Activated CD4-positive, alpha-beta T cell treated with anti-CD3 and anti-CD28 coated beads, Interleukin-2, amount 50 U/mL, for 1 hour (primary cell): ENCODE results near the gene CUL4A.
"Not testable (repeated sequence)": the region's sequence is repeated elsewhere in the genome, so short reads cannot be mapped to it uniquely, and the experiment has no call there.

Experiments used
- DNase-seq: peaks from one replicate; pipeline ENCODE4 v3.0.0-alpha.2; 2020

Gene CUL4A

DNA sequence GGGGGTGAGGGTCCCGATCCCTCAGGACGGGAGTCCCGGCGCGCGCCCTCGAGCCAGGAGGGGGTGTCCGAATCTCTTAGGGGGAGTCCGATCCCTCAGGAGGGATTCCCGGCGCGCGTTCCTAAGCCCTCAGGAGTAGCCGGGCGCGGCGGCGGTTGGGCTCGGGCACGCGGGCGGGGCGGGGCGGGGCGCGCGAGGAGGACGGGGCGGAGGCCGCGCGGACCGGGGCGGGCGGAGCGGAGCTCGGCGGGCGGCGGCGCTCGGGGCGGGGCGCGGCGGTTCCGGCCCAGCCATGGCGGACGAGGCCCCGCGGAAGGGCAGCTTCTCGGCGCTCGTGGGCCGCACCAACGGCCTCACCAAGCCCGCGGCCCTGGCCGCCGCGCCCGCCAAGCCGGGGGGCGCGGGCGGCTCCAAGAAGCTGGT is at the start of gene CUL4A:
TSS of gene CUL4A (plus strand) at position 278 of the 423 bp plus-strand sequence. CDS start at position 293, 15 bp downstream.
- peak; percentile 68 for DNase-seq

GRCh38 chr13:113159701-113160100 is 49.7 kb upstream of the CUL4A start:
- no peak for DNase-seq

- no peak for DNase-seq
Measured at GRCh38 chr13:113160983-113161382, 48.4 kb upstream of the CUL4A start.

GRCh38 chr13:113161433-113161832 is 48.0 kb upstream of the CUL4A start:
- no peak for DNase-seq

DNA sequence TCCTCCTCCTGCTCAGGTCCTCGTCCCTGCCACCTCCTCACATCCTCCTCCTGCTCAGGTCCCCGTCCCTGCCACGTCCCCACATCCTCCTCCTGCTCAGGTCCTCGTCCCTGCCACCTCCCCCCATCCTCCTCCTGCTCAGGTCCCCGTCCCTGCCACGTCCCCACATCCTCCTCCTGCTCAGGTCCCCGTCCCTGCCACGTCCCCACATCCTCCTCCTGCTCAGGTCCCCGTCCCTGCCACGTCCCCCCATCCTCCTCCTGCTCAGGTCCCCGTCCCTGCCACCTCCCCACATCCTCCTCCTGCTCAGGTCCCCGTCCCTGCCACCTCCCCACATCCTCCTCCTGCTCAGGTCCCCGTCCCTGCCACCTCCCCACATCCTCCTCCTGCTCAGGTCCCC is 47.4 kb upstream of the CUL4A start:
- DNase-seq: not testable (repeated sequence)

- no peak for DNase-seq
Measured at GRCh38 chr13:113162783-113163685, 46.4 kb upstream of the CUL4A start.

- no peak for DNase-seq
Measured at GRCh38 chr13:113164492-113164891, 44.9 kb upstream of the CUL4A start.

DNA sequence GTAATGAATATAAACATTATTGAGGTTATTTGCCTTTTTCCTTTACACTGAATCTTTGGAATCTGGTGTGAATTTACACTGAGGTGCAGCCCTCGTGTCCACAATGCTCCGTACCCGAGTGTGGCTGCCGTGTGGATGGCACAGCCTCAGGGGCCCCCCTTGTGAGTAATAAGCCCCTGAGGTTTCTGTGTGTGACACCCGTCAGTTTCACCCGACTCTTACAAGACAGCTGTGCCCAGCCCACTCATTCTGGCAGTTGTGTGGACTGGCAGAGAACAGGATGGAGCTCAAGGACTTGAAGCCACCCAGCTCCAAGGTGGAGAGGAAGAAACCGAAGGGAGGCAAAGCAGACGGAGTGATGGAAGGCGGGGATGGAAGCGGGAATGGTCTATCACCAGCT is 43.1 kb upstream of the CUL4A start:
- DNase-seq: no peak

DNA sequence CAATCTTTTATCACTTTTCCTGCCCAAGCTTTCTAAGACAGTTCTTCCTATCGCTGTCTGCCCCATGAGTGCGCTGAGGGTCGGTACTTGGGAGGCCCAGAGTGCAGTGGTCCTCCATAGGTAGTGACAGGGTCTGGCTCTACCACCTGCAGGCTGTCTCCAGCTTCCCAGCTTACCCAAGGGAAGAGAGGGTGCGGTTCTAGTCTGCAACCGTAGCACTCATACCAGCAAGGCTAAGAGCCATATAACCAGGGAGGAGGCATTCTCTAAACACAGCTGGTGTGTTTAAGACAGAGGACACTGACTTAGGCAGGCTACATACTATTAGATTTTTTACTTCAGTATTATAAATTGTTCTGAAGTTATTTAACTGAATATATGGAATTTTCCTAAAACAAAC is 42.7 kb upstream of the CUL4A start:
- DNase-seq: no peak

GRCh38 chr13:113167155-113167554 is 42.3 kb upstream of the CUL4A start:
- no peak for DNase-seq

DNA sequence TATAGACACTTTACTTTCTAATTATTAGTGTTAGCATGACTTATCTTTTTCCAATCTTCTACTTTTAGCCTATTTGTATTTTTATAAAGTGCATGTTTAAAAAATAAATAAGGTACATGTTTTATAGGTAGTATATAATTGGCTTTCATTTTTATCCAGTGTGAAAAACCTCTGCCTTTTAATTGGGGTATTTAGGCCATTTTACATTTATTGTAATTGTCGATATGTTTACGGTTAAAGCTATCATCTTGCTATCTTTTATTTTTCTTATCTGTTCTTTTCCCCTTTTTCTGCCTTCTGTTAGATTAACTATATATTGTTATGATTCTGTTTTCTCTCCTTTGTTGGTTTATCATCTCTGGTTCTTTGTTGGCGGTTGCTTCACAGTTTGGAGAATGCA is 41.8 kb upstream of the CUL4A start:
- no peak for DNase-seq

- no peak for DNase-seq
Measured at GRCh38 chr13:113168211-113168610, 41.2 kb upstream of the CUL4A start.

DNA sequence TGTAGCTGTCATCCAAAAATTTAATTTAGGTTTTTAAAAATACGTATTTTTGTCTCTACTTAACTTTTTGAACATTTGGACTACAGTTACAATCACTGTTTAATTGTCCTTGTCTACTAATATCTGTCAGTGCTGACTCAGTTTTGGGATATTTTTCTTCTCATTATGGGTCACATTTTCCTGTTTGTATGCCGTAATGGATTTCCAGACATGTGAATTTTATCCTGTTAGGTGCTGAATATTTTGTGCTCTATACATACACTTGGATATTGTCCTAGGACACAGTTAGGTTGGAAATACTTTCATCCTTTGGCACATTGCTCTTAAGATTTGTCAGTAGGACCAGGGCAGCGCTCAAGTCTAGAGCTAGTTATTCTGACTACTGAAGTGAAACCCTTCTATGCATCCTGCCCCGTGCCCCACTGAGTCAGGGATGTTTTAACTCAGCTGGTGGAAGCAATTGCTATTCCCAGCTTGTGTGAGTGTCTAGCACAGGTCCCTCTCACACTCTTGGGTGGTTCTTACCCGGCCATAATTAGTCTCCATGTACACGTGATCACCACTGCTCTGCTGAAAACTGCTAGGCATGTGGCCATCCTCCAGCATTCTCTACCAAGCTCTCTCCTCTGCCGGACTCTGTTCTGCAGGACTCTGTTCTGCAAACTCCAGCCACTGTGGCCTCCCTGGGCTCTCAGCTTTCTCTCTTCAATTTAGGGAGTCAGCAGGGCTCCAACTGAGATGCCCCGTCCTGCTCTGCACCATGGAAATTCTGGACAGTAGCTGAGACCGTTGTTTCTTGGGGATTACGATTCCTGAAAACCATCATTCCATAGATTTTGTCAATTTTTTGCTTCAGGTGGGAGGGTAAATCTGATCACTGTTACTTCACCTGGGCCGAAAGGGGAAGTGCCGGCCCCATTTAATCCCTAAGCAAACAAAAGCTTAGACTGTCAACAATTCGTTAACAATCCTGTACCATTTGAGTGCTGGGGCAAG is 39.8 kb upstream of the CUL4A start:
- DNase-seq: no peak

GRCh38 chr13:113170511-113170910 is 38.9 kb upstream of the CUL4A start:
- no peak for DNase-seq

GRCh38 chr13:113171250-113172125 is 37.9 kb upstream of the CUL4A start:
- DNase-seq: no peak

DNA sequence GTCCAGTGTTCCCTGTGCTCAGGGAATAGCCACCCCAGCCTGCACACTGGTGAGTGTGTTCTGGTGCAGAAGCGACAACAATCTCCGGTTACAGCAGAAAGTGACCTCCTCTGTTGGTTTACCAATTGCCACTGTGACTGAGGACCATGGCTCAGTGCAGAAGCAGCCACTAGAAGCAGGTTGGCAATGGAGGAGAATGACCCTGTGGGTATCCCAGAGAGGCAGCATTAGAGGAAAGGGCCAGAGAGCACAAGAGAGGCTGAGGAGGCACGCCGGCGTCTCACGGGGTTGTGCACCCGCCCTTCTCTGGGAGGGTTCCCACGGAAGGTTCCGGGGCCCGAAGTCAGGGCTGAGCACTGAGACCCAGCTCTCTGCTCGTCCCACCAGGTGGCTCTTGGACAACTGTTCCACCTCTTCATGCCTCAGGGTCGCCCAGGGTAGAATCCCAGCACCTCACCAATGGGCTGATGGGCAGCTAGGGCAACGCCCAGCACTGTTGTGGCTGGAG is 36.9 kb upstream of the CUL4A start:
- DNase-seq: no peak

GRCh38 chr13:113176280-113176679 is 33.1 kb upstream of the CUL4A start:
- peak; percentile 57 for DNase-seq

- DNase-seq: no peak
Measured at GRCh38 chr13:113176822-113177221, 32.6 kb upstream of the CUL4A start.

GRCh38 chr13:113178070-113178895 is 31.1 kb upstream of the CUL4A start:
- no peak for DNase-seq

DNA sequence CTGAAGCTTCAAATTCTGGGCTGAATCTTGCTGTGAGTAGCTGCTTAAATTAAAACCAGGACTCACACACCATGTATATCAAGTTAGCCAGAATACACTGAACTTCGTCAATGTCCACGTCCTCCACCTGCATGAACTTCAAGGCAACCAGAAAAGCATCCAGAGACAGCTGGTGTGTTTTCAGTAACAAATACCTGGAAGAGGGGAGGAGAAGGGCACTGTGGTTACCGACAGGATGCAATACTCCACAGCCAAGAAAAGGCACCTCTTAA is 30.6 kb upstream of the CUL4A start:
- no peak for DNase-seq

DNA sequence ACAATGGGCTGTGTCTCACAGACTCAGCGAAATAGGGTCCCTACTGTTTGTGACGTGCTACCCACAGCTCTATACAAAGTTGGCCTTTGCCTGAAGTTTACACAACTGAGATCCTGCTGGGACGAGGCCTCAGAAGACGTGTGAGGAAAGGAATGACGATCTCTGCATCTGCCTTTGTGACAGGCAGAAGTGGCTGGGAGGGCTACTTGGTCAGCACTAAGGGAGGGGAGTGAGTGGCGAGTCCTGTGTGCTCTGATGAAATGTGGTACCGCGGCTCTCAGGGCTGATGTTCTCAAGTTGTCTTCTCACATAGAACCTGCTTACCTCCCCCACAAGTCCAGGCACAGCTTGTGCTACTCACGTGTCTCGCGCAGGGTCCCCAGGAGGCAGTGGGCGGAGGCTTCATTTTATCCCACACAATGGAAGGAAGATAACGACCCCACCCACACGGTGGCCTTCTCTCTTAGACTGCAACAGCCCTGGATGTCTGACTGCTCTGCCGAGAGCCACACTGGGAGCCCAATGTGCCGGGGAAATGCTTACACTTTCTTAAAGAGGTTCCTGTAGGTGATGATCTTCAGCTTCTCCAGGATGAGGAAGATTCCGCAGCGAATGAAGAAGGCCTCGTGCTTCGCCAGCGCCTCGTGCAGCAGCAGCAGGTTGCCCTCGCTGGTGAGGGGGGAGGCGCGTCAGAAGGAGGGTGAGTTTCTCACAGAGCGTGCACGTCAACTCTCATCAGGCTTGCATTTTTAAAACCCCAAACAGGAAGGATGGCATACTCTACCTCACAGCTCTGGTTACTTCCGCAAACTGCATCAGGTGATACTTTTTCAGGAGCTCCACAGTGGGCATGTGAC is 29.8 kb upstream of the CUL4A start:
- DNase-seq: no peak
